ENCODE data around the gene ZNF655. TPM values are rescaled to one million over a fixed set of nuclear protein-coding genes. Genes with fewer than 3 reads are reported as not detected.

The ZNF655 gene
- polyA plus RNA-seq, 3 donors = 61.6 to 151 (median 62.2) TPM

GRCh38 chr7:99596408-99596955 is 38.0 kb downstream of the ZNF655 start:
- Histone ChIP-seq H2AFZ (ENCODE audit: insufficient read depth, low read depth, low read length, poor library complexity, severe bottlenecking) (no peak overlapping the region), H3K79me2 (ENCODE audit: insufficient read depth, low read length) (no peaks in the 10 kb centered on the region), H3K27ac (ENCODE audit: low read depth in 1 of 2, low read length in 2 of 2) (no peak overlapping the region), H3K4me3 (replicated peaks in 1 of 3; ENCODE audit: low read depth in 2 of 3, low read length in 3 of 3) (no peak overlapping the region), H3K9me3 (replicated peaks in 1 of 2; ENCODE audit: control insufficient read depth in 1 of 2, insufficient read depth in 1 of 2, low read length in 2 of 2) (no peaks in the 10 kb centered on the region), H3K36me3 (replicated peaks in 1 of 2; ENCODE audit: control insufficient read depth in 1 of 2, insufficient read depth in 2 of 2, low read length in 2 of 2) (no peaks in the 10 kb centered on the region), H3K27me3 (ENCODE audit: control insufficient read depth in 2 of 2, insufficient read depth in 2 of 2, low read length in 2 of 2) (no peaks in the 10 kb centered on the region), H3K4me1 (ENCODE audit: control insufficient read depth in 1 of 2, insufficient read depth in 2 of 2, low read length in 2 of 2) (no peaks in the 10 kb centered on the region), H3K9ac (ENCODE audit: insufficient read depth, low read length, poor library complexity, severe bottlenecking) (no peak overlapping the region), H4K20me1 (ENCODE audit: insufficient read depth, low read length) (no peaks in the 10 kb centered on the region), H3K4me2 (replicated peaks; ENCODE audit: extremely low read depth, low read length, poor library complexity, severe bottlenecking) (no peak overlapping the region)
- Mint-ChIP-seq H3K27me3 (ENCODE audit: low read depth in 3 of 3) (peaks cover 2% of the 10 kb centered on the region in 3 donors), H3K27ac (no peak overlapping the region), H3K4me3 (no peak overlapping the region), H3K36me3 (no peaks in the 10 kb centered on the region), H3K4me1 (no peaks in the 10 kb centered on the region), H3K9me3 (peaks cover 0 to 3% (median 0%) of the 10 kb centered on the region in 7 donors)
- no CpG with 5 or more reads among the region's 1 CpG for WGBS (ENCODE audit: insufficient coverage)
- intact Hi-C loops (cut with micrococcal nuclease) = no loop called here
- no peak for TF ChIP-seq CTCF (IDR thresholded peaks at IDR 0.05)
- DNase-seq = no peak

- H3K4me3 Mint-ChIP-seq = no peak within 1 kb of the TSS
- no peak for TF ChIP-seq CTCF (IDR thresholded peaks at IDR 0.05)
- Histone ChIP-seq H3K27me3 (ENCODE audit: control insufficient read depth in 2 of 2, insufficient read depth in 2 of 2, low read length in 2 of 2) (no peaks in the 10 kb centered on the region), H4K20me1 (ENCODE audit: insufficient read depth, low read length) (no peaks in the 10 kb centered on the region), H3K9ac (ENCODE audit: insufficient read depth, low read length, poor library complexity, severe bottlenecking) (no peak within 1 kb of the TSS), H3K36me3 (replicated peaks in 1 of 2; ENCODE audit: control insufficient read depth in 1 of 2, insufficient read depth in 2 of 2, low read length in 2 of 2) (no peaks in the 10 kb centered on the region), H3K9me3 (replicated peaks in 1 of 2; ENCODE audit: control insufficient read depth in 1 of 2, insufficient read depth in 1 of 2, low read length in 2 of 2) (no peaks in the 10 kb centered on the region), H3K4me1 (ENCODE audit: control insufficient read depth in 1 of 2, insufficient read depth in 2 of 2, low read length in 2 of 2) (no peaks in the 10 kb centered on the region), H3K4me3 (replicated peaks in 1 of 3; ENCODE audit: low read depth in 2 of 3, low read length in 3 of 3) (no peak within 1 kb of the TSS), H3K27ac (ENCODE audit: low read depth in 1 of 2, low read length in 2 of 2) (no peak within 1 kb of the TSS), H3K4me2 (replicated peaks; ENCODE audit: extremely low read depth, low read length, poor library complexity, severe bottlenecking) (no peak within 1 kb of the TSS), H3K79me2 (ENCODE audit: insufficient read depth, low read length) (no peaks in the 10 kb centered on the region), H2AFZ (ENCODE audit: insufficient read depth, low read depth, low read length, poor library complexity, severe bottlenecking) (no peak within 1 kb of the TSS)
- peaks cover 2% of the 10 kb centered on the region in 3 donors for H3K27me3 Mint-ChIP-seq (ENCODE audit: low read depth in 3 of 3)
- H3K9me3 Mint-ChIP-seq = peaks cover 0 to 3% (median 0%) of the 10 kb centered on the region in 7 donors
- peaks cover 1% of the 10 kb centered on the region for H3K4me1 Mint-ChIP-seq
- H3K27ac Mint-ChIP-seq = no peak within 1 kb of the TSS
- no peaks in the 10 kb centered on the region for H3K36me3 Mint-ChIP-seq
- DNase-seq = no peak
- intact Hi-C loops (cut with micrococcal nuclease) = no loop called here
- 73% methylated on average over 11 of the region's 34 CpGs for WGBS (ENCODE audit: insufficient coverage)
Observed at GRCh38 chr7:99597762-99598501, 39.5 kb downstream of the ZNF655 start, which contains the start of gene TMEM225B. TMEM225B (plus strand) TSS chr7:99598267; CDS start chr7:99604389, 6,122 bp downstream.

All from CD14-positive monocyte (primary cell).